NK-92 treated with Interleukin-12 subunit alpha and Interleukin-12 subunit beta, amount 100 ng/mL, for 24 hours (cell line): ENCODE data around the gene SELE.

Experiments used
- DNase-seq: peaks from one replicate; lab custom pipeline; 2025; lab: John Stamatoyannopoulos, UW

Gene SELE

DNA sequence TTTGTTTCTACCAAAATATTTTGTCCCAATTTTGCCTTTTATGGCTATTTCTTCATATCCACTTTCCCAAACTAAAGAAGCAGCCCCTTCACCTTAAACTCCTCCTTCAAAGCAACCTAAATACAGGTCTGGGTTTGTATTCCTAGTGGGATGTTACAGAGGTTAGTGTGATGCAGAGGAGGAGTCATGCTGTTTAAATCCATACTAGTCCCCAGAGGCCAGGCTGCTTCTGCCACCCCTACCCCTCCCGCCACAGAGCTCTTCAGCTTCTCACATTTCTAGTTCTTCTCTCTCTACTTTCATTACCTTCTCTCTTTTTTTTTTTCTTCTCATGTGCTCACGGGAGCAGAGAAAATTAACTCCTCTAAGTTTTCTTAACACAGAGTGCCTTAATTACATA is 51.8 kb downstream of the SELE start:
- no peak for DNase-seq

DNA sequence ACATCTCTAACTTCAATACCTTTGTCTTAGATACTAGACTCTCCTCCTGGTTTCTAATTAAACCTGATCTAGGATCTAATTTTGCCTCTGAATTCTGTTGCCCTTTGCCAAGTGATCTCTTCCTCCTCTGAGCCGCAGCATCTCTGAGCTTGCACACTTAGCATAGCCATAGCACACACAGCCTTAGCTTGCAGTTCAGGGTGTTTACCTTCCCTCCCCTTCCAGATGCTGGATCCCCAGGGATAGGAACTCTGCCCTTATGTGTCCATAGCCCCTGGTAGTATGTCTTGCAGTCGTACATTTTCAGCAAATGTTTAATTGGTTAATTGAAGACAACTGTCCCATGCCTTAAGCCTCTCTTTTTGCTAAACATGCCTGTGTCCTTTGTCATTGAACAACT is 52.7 kb downstream of the SELE start:
- no peak for DNase-seq

DNA sequence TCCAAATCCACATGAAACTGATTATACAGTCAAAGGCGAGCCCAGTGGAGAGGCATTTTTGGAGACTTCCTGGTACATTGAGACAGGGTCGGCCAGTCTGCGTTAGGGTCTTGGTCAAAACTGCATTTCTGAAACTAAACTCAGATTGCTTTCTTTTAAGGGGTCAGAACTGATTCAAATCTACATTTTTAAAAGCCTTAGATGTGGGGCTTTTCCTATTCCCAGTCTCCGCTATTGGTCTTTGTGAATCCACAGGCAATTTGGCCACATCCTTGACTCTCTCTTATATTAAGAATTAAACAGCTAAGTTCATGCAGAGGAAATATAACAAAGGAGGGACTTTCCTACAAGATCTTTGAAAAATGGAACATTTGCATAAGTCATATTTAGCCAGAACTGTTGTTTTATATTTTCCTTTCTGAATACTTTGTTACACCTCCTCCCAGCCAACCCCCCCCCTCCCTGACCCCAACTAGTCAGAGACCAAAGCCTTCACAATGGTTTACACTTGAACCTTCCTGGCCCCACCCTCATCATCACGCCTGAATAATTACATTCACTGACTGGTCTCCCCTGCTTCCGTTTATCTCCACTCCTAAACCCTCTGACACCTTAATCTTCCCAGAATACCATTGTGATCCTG is 53.4 kb downstream of the SELE start:
- no peak for DNase-seq

DNA sequence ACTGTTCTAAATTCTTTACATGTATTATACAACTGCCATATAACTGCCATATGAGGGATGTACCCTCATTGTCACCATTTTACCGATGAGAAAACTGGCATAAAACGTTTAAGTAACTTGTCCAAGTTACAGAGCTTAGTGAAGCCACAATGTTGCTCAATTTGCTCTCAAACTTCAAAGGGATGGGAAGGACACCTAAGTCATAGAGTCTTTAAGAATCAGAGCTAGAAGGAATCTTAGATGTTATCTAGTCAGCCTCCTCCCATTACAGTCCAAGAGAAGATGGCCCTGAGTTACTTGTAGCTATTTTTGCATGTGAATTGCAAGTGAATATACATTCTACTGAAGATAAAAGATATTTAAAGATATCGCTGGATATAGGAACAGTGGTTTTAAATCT is 54.2 kb downstream of the SELE start:
- DNase-seq, result no peak

DNA sequence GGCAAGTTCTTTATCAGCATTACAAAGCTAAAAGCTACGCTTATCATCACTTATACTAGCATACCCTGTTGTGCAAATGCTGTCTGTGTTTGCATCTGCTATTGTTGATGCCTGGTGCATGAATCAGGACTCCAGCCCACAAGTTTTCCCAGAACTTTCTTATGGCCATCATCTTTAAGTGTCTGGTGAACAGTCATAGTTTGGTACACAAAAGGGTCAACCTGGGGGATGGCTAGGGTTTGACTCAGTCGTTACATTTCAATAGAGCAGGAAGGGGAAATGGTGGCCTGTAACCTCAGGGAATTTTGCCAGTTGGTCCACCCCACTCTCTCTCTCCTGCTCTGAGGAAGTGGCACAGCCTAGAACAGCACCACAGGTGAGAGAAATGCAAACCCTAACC is 57.9 kb downstream of the SELE start:
- no peak for DNase-seq
